Esophagus muscularis mucosa (tissue), 3 donors: ENCODE data around the gene GNG4.

ENCODE experiments used
- POLR2A ChIP-seq: fragments of 450-650 bp; IDR thresholded peaks from one replicate; pipeline ENCODE4 v1.6.1; 2017; ENCODE audit warnings: antibody characterized with exemption, moderate library complexity, mild to moderate bottlenecking, low read depth
- POLR2AphosphoS5 ChIP-seq, 2 donors: sonication (generic); formaldehyde crosslinking; IDR thresholded peaks; one replicate each; pipeline ENCODE4 v1.6.1; 2017; ENCODE audit warnings: antibody characterized with exemption in 2 of 2
- TF ChIP-seq, protein P1 (sequence below), 3 experiments: fragments of 200-600 bp in 2 of 3; fragments of 450-650 bp in 1 of 3; sonication (generic) in 2 of 3; IDR thresholded peaks; one replicate each; pipeline ENCODE4 v1.5.1; 2017 to 2019; ENCODE audit warnings: antibody characterized with exemption in 3 of 3, mild to moderate bottlenecking in 2 of 3, moderate library complexity in 1 of 3

DNA sequence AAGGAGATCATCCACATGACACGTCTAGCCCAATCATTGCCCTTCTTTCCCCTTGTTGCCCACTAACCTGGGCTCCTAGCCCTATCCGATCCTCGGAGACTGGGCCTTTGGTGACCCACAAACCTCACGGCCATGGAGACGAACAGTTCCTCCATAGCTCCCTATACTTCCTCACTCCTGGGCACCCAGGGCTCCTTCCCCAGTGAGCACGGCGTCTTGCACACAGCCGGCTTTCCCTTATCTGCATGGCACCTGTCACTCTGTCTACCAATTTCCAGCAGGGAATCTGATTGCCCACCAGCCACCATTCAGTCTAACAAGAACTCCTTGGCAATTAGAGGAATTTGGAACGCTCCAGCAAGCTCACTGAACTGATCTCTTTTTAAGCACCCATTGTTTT is 3.1 kb downstream of the GNG4 start:
- TF ChIP-seq, protein P1, sequence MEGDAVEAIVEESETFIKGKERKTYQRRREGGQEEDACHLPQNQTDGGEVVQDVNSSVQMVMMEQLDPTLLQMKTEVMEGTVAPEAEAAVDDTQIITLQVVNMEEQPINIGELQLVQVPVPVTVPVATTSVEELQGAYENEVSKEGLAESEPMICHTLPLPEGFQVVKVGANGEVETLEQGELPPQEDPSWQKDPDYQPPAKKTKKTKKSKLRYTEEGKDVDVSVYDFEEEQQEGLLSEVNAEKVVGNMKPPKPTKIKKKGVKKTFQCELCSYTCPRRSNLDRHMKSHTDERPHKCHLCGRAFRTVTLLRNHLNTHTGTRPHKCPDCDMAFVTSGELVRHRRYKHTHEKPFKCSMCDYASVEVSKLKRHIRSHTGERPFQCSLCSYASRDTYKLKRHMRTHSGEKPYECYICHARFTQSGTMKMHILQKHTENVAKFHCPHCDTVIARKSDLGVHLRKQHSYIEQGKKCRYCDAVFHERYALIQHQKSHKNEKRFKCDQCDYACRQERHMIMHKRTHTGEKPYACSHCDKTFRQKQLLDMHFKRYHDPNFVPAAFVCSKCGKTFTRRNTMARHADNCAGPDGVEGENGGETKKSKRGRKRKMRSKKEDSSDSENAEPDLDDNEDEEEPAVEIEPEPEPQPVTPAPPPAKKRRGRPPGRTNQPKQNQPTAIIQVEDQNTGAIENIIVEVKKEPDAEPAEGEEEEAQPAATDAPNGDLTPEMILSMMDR (IDR thresholded peaks at IDR 0.05): no peak
- TF ChIP-seq POLR2A (no peak), POLR2AphosphoS5 (IDR thresholded peaks at IDR 0.05) (no peak)
